Activated T-helper 2 cell treated with anti-CD3 and anti-CD28 coated beads, Interferon-gamma antibody, Interleukin-2, Interleukin-4, amounts not matched to agents 10 μg/mL and 5 μg/mL and 100 μg/mL, durations not matched to agents 14 hours and 24 hours and 36 hours (primary cell): ENCODE results near the gene GSAP. TPM values are rescaled to one million over a fixed set of nuclear protein-coding genes. Genes with fewer than 3 reads are reported as not detected.
"Not testable (repeated sequence)": the region's sequence is repeated elsewhere in the genome, so short reads cannot be mapped to it uniquely, and the experiment has no call there.

ENCODE experiments used
- DNase-seq: peaks from one replicate; pipeline ENCODE4 v3.0.0; 2021; ENCODE audit warnings: low spot score
- H3K27ac Mint-ChIP-seq: one replicate; pipeline ENCODE4 v1.8.0; 2021; ENCODE audit warnings: mixed read lengths
- H3K27me3 Mint-ChIP-seq: one replicate; pipeline ENCODE4 v1.8.0; 2021; ENCODE audit warnings: low read depth, mixed read lengths
- H3K36me3 Mint-ChIP-seq: one replicate; pipeline ENCODE4 v1.8.0; 2021; ENCODE audit warnings: low read depth, mixed read lengths
- H3K4me1 Mint-ChIP-seq: one replicate; pipeline ENCODE4 v1.8.0; 2021; ENCODE audit warnings: low read depth, mixed read lengths
- H3K4me3 Mint-ChIP-seq: one replicate; pipeline ENCODE4 v1.8.0; 2021; ENCODE audit warnings: low read depth, mild to moderate bottlenecking, moderate library complexity, mixed read lengths
- H3K9me3 Mint-ChIP-seq: one replicate; pipeline ENCODE4 v1.8.0; 2021; ENCODE audit warnings: mixed read lengths
- intact Hi-C: fragments of 100-400 bp; cut with micrococcal nuclease; formaldehyde crosslinking; loops from one replicate; pipeline ENCODE4 v1.15.1; 2023
- total RNA-seq: library from RNA; stranded (reverse); gene quantifications from 2 replicates; pipeline ENCODE4 v1.2.3, GENCODE V29; 2022

GSAP gene
- total RNA-seq, 1 donor from 2014 or later, result 0.43 TPM

- intact Hi-C loops, result no loop called here
- no peak for DNase-seq
- Mint-ChIP-seq H3K27me3 (no peaks in the 10 kb centered on the region), H3K36me3 (peaks cover 5% of the 10 kb centered on the region), H3K9me3 (peaks cover 7% of the 10 kb centered on the region), H3K4me3 (no peak overlapping the region), H3K4me1 (no peaks in the 10 kb centered on the region), H3K27ac (no peak overlapping the region)
Measured at GRCh38 chr7:77295549-77295948, 120.6 kb downstream of the GSAP start.

- Mint-ChIP-seq H3K27me3 (no peaks in the 10 kb centered on the region), H3K9me3 (peaks cover 7% of the 10 kb centered on the region), H3K4me3 (no peak overlapping the region), H3K36me3 (no peaks in the 10 kb centered on the region), H3K4me1 (no peaks in the 10 kb centered on the region), H3K27ac (no peak overlapping the region)
- no peak for DNase-seq
- intact Hi-C loops, result no loop called here
Measured at GRCh38 chr7:77293046-77293445, 123.1 kb downstream of the GSAP start.

GRCh38 chr7:77290425-77290824 is 125.7 kb downstream of the GSAP start:
- H3K4me3 Mint-ChIP-seq, result no peak overlapping the region

GRCh38 chr7:77289387-77289786 is 126.8 kb downstream of the GSAP start:
- no peaks in the 10 kb centered on the region for H3K36me3 Mint-ChIP-seq
- no peak overlapping the region for H3K27ac Mint-ChIP-seq
- intact Hi-C loops, result no loop called here
- no peaks in the 10 kb centered on the region for H3K27me3 Mint-ChIP-seq
- H3K4me3 Mint-ChIP-seq, result no peak overlapping the region
- H3K4me1 Mint-ChIP-seq, result no peaks in the 10 kb centered on the region
- H3K9me3 Mint-ChIP-seq, result peaks cover 4% of the 10 kb centered on the region
- no peak for DNase-seq

More at GRCh38 chr7:77290425-77290824, 125.7 kb downstream of the GSAP start:
- DNase-seq, result no peak
- Mint-ChIP-seq H3K9me3 (peaks cover 4% of the 10 kb centered on the region), H3K4me1 (no peaks in the 10 kb centered on the region), H3K27me3 (no peaks in the 10 kb centered on the region), H3K27ac (no peak overlapping the region), H3K36me3 (no peaks in the 10 kb centered on the region)
- intact Hi-C loops, result no loop called here

DNA sequence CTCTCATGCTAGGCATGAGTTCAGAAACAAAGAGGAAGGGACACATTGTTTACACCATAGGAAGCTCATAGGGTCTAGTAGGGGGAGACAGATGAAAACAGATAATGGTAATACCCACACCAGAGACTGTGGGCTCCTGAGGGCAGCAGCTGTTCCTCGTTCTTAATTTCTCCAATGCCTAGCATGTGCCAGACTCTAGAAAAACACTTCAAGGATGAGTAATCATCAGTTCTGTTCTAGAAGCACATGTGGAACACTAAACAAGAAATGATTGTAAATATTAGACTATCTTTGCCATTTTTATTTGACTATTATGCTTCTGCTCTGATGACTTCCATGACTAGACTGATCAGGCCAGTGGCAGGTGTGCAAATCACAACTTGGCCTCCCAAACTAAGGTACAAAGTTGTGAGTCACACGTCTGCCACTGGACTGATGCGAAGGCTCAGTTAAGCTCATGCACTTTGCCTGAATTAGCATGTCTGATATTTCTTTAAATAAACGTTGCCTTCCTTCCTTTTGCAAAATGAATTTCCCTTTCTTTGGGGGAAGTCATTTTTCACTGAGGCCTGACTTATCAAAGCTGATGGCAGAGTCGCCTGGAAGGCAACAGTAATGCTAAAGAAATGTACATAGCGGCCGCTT is 127.4 kb downstream of the GSAP start:
- Mint-ChIP-seq H3K27me3 (no peaks in the 10 kb centered on the region), H3K36me3 (no peaks in the 10 kb centered on the region), H3K9me3 (peaks cover 4% of the 10 kb centered on the region), H3K4me1 (no peaks in the 10 kb centered on the region), H3K27ac (no peak overlapping the region), H3K4me3 (no peak overlapping the region)
- intact Hi-C loops, result no loop called here
- no peak for DNase-seq

DNA sequence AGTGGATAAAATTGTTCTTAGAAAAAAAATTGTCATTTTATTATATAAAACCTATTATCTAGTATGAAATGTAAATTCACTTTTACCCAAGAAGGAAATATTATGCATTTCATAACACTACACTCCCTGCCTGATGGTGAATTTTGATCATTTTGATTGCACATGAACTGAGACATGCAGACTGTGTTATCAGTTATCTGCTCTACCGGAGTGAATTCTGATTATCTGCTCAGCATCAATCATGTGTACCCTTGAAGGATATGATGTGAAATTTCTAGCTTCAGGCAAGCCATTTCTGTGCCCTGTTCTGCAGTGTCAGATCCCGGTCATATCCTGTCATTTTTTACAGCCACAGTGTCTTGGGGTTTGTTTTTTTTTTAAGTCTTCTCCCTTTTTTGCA is 131.5 kb downstream of the GSAP start:
- intact Hi-C loops, result no loop called here
- no peaks in the 10 kb centered on the region for H3K36me3 Mint-ChIP-seq
- peaks cover 4% of the 10 kb centered on the region for H3K9me3 Mint-ChIP-seq
- no peak overlapping the region for H3K27ac Mint-ChIP-seq
- no peaks in the 10 kb centered on the region for H3K27me3 Mint-ChIP-seq
- DNase-seq, result no peak
- no peaks in the 10 kb centered on the region for H3K4me1 Mint-ChIP-seq
- no peak overlapping the region for H3K4me3 Mint-ChIP-seq

DNA sequence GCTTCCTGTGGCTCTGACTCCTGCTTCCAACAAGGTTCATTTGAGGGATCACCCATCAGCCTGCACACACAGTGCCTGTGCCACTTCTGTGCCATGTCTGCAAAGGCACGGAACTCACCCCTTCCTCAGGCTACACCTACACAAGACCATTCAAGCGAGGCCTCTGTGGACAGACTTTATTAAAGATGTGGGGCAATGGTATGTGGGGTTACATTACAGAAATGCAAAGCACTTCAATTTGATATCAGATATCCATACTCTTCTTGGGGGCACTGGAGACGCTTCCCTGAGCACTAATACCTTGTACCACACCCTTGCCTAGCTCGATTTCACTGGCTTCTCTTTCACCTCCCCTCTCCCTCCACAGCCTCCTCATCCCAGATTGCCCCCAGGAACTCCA is 132.1 kb downstream of the GSAP start:
- intact Hi-C loops, result no loop called here
- H3K36me3 Mint-ChIP-seq, result no peaks in the 10 kb centered on the region
- H3K4me3 Mint-ChIP-seq, result no peak overlapping the region
- no peaks in the 10 kb centered on the region for H3K27me3 Mint-ChIP-seq
- H3K9me3 Mint-ChIP-seq, result peaks cover 4% of the 10 kb centered on the region
- no peaks in the 10 kb centered on the region for H3K4me1 Mint-ChIP-seq
- H3K27ac Mint-ChIP-seq, result no peak overlapping the region
- no peak for DNase-seq

- Mint-ChIP-seq H3K27me3 (no peaks in the 10 kb centered on the region), H3K27ac (no peak overlapping the region), H3K9me3 (peaks cover 2% of the 10 kb centered on the region), H3K4me1 (no peaks in the 10 kb centered on the region), H3K36me3 (no peaks in the 10 kb centered on the region), H3K4me3 (no peak overlapping the region)
- intact Hi-C loops, result no loop called here
- no peak for DNase-seq
Measured at GRCh38 chr7:77282897-77283296, 133.3 kb downstream of the GSAP start.

GRCh38 chr7:77281780-77282478 is 134.2 kb downstream of the GSAP start:
- Mint-ChIP-seq H3K9me3 (no peaks in the 10 kb centered on the region), H3K4me3 (no peak overlapping the region), H3K4me1 (no peaks in the 10 kb centered on the region), H3K27ac (no peak overlapping the region), H3K36me3 (no peaks in the 10 kb centered on the region), H3K27me3 (peaks cover 2% of the 10 kb centered on the region)
- no peak for DNase-seq
- intact Hi-C loops, result no loop called here

GRCh38 chr7:77276120-77276519 is 140.0 kb downstream of the GSAP start:
- intact Hi-C loops, result no loop called here
- Mint-ChIP-seq H3K36me3 (peaks cover 5% of the 10 kb centered on the region), H3K9me3 (no peaks in the 10 kb centered on the region), H3K4me1 (peaks cover 2% of the 10 kb centered on the region), H3K27ac (no peak overlapping the region), H3K4me3 (no peak overlapping the region), H3K27me3 (peaks cover 4% of the 10 kb centered on the region)
- DNase-seq, result no peak

- DNase-seq, H3K4me1 Mint-ChIP-seq, H3K27ac Mint-ChIP-seq, H3K4me3 Mint-ChIP-seq, H3K27me3 Mint-ChIP-seq, intact Hi-C loops, H3K9me3 Mint-ChIP-seq, H3K36me3 Mint-ChIP-seq: not testable (repeated sequence)
Measured at GRCh38 chr7:77275663-77276062, 140.5 kb downstream of the GSAP start.

DNA sequence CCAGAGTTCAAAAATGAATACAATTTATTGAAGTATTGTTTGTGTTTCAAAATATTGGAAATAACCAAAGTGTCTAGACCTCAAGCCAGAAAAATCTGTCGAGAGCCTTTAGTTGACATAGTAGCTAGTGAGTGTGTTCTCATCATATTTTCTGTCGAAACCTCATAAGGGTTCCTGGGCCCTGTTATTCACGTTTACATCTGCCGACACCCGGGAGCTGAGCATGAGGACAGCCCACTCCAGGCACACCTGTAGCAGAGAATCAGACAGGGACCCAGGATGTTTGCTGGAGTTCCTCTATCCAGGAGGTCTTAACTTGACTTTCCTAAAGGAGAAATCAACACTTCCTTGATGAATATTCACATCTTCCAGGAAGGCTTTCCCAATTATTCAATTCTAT is 144.4 kb downstream of the GSAP start:
- Mint-ChIP-seq H3K4me3 (no peak overlapping the region), H3K36me3 (peaks cover 15% of the 10 kb centered on the region), H3K27me3 (peaks cover 5% of the 10 kb centered on the region), H3K27ac (no peak overlapping the region), H3K4me1 (peaks cover 17% of the 10 kb centered on the region), H3K9me3 (no peaks in the 10 kb centered on the region)
- intact Hi-C loops, result no loop called here
- DNase-seq, result no peak

GRCh38 chr7:77270094-77270480 is 146.1 kb downstream of the GSAP start:
- H3K4me3 Mint-ChIP-seq, result no peak overlapping the region
- peaks cover 3% of the 10 kb centered on the region for H3K27me3 Mint-ChIP-seq
- peaks cover 26% of the 10 kb centered on the region for H3K4me1 Mint-ChIP-seq
- H3K36me3 Mint-ChIP-seq, result peaks cover 15% of the 10 kb centered on the region
- intact Hi-C loops, result no loop called here
- no peak overlapping the region for H3K27ac Mint-ChIP-seq
- no peak for DNase-seq
- no peaks in the 10 kb centered on the region for H3K9me3 Mint-ChIP-seq
